GM19438 (cell line): ENCODE data around the gene MRPS5.
A peak's percentile ranks its signal among the peaks of the same experiment; 100 is the strongest.
"Not testable (repeated sequence)": the region's sequence is repeated elsewhere in the genome, so short reads cannot be mapped to it uniquely, and the experiment has no call there.

Experiments
- ATAC-seq: cut with Tn5 transposase; IDR thresholded peaks from one replicate; pipeline ENCODE4 v1.9.1; 2021; ENCODE audit warnings: low read depth; ENCODE audit not compliant: unreplicated experiment

The MRPS5 gene

DNA sequence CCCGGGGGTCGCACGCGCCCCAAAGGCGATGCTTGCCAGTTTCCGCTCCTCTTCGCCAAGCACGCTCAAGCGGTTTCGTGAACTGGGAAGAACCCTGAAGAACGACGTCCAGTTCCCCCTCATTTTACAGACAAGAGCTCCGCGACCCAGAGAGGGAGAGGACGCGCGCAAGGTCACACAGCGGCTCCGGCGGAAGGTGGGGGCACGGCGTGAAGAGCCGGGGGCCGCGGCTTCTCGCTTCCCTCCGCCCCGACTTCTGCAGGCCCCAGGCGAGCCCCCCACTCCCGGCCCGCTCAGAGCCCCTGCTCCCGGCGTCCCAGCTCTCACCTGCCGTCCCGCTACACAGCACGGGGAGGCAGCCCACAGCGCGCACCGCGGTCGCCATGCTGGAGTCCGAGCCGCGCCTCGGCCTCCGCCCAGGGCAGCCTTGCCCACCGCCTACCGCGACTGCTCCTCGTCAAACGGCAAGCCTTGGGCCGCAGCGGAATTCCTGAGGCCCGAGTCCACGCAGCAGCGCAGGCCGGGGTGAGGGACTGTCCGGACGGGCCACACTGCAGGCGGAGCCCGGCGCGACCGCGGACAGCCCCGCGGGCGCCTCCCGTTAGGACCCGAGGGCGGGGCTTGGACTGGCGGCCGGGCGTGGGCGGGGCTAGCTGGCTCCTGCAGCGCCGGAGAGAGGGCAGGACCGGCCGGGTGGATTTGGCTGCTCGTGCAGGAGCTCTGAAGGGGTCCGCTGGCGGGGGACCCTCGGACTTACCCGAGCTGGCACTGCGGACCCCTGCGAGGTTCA, at the start of gene MRPS5:
Gene MRPS5 (minus strand): TSS at position 402 of the 790 bp plus-strand sequence. CDS start 17 bp downstream, at position 385.
- peak; percentile 92 for ATAC-seq

DNA sequence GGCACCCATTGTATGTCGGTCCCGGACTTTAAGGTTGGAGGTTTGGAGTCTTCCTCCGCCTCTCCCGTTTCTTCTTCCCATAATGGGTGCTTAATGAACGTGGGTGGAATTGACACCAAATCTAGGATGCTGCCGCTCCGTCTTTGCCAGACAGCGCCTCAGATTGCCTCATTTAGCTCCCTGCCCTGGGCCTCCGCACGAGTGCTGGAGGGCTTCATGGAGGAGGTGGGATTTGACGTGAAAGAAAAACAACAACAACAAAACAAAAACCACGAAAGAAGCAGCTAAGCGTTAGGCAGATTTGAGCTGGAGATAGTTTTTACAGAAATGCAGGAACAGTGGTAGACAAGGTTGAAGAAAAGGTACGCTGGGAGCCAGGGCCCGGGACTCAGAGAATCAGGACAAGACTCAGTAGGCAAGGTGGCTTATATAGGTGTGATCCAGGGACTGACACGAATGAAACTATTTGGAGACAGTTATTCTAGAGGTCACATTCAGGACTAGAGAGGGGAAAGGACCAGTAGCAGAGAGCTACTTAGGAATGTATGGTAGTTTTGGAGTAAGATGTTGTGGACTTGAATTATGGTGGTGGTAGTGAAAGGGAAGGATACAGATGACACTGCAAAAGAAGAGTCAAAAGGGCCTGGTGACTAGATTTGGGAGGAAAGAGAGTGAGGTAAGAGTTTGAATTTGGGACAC, 44.6 kb upstream of the MRPS5 start:
- ATAC-seq = no peak

DNA sequence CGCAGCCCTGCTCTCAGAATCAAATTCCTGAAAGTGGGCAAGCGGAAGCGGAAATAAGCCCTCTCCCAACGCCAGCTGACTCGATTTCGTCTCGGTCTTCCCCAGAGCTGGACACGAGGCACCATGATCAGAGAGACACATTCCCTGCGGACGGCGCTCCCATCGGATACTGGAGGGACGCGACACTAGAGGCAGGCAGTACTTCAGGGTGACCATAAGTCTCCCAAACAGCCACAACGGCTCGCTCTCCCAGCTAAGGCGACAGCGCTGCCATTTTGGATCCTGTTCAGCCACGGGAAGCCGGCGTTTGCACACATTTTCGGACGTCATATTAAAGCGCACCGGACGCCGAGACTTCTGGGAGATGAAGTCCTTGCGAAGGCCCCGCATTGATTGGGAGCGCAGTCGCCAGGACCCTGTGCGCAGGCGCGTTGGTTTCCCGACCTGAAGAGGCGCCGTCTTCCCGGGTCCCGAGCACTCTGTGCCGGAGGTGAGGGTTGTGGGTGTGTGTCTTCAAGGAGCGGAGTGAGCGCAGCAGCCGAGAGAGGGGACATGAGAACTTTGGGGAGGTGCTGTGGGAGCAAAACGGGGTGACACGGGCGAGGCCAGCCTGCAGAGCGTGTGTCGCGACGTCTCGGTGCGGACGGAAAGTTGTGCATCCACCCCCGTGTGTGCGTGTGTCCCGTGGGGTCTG, 43.9 kb upstream of the MRPS5 start, which contains the start of gene ZNF2:
Gene ZNF2 (plus strand): TSS at position 439 of the 694 bp plus-strand sequence. CDS start 10,418 bp downstream, outside the sequence.
- peak; percentile 94 for ATAC-seq

DNA sequence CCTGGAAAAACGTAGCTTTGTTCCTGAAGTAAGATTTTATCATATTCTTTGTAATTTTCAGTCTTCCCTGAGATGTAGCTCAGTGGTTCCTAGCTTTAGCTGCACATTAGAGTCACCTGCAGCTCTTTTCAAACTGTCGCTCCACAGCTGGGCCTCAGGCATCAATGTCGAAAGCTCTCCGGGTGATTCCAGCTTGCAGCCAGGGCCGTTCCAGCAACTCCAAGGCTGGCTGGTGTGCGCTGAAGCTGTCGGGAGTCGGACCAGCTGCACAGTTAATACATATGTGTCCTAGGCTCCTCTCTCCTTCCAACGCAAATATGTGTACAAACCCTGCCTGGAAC, 43.4 kb upstream of the MRPS5 start:
- peak; percentile 21 for ATAC-seq

DNA sequence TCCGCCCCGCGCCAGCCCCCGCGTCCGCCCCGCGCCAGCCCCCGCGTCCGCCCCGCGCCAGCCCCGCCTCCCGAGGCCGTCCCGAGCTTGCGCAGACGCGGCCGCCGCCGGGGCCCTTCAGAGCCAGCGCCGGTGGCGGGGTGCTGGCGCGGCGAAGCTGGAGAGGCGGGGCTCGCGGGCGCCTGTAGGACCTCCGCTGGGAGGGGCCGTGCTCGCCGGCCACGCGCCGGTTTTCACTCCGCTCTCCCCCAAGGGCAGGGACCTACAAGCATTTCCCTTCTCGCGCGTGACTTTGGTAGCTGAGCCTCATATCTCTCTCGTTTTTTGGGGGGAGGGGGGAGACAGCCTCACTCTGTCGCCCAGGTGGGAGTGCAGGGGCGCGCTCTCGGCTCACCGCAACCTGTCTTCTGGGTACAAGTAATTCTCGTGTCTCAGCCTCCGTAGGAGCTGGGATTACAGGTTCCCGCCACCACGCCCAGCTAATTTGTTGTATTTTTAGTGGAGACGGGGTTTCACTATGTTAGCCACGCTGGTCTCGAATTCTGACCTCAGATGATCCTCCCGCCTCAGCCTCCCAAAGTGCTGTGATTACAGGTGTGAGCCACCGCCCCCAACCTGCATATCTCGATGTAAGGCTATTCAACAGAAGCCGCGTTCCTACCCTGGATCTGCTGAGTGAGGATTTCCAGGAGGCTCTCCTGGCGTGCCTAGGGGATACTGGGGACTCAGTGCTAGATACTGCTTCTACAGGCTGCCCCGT, 38.3 kb upstream of the MRPS5 start, which contains the start of gene ZNF514:
Gene ZNF514 (minus strand): TSS at position 159 of the 760 bp plus-strand sequence. CDS start 6,595 bp downstream, outside the sequence.
- peak; percentile 86 for ATAC-seq

DNA sequence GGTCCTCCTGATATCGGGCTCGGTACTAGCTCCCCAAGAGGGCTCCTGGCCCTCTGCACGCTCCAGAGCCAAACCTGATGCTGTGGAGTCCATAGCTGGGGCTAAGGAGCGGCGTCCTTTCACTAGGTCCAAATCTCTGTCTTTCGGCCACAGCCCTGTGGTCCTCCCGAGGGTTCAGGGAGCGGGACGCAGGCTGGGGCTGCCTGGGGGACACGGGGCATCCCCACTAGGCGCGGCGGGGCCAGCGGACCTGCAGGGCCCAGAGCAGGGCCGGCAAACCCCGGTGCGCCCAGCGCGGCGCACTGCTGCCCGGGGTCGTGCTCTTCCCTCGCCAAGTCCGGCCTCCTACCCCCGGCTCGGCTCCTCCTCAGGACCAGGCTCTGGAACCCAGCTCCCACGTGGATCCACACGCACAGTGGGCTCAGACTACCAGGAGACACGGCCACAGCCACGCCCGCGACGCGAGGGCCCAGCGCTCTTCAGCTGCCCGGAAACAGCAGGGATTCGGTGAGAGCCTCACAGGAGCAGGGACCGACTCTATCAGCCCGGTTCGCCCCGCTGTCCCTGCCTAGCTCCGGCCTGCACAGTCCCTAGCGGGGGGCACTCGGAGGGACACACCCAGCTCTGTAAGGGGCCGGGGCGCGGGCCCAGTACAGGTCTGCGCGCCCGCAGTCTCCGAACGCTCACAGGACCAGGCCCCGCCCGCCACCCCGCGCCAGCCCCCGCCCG, 37.4 kb upstream of the MRPS5 start:
- peak; percentile 46 for ATAC-seq

DNA sequence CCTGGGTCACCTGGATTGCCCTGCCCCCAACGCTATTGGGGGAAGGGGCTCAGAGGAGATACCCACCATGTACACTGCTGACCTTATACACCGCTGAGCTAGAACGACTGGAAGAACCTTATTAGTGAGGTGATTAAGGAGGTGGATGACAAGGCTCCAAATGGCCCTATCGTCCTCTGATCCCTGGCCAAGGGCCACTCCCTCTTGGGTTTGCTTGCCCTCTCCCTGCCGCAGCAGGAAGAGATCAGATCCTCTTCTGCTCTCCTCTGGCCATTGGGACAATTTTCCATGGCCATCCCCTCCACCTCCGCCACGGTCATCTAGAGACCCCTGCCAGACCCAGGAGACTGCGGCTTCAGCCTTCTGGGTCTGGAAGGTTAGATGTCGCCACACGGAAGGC, 36.8 kb upstream of the MRPS5 start:
- no peak for ATAC-seq

DNA sequence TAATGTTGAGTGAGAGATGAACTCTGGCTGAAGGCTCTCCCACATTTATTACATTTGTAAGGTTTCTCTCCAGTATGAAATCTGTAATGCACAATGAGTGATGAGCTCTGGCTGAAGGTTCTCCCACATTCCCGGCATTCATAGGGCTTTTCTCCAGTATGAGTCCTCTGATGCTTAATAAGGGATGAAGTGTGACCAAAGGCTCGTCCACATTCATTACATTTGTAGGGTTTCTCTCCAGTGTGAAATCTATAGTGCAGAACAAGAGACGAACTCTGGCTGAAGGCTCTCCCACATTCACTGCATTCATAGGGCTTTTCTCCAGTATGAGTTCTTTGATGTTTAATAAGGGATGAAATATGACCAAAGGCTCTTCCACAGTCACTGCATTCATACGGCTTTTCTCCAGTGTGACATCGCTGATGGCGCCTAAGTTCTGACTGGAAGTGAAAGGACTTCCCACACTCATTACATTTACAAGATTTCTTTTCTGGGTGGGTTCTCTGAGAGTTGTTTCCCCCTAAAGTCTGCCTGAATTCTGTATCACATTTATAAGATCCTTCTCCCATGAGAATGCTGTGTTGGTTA, 27.9 kb upstream of the MRPS5 start:
- ATAC-seq = no peak

DNA sequence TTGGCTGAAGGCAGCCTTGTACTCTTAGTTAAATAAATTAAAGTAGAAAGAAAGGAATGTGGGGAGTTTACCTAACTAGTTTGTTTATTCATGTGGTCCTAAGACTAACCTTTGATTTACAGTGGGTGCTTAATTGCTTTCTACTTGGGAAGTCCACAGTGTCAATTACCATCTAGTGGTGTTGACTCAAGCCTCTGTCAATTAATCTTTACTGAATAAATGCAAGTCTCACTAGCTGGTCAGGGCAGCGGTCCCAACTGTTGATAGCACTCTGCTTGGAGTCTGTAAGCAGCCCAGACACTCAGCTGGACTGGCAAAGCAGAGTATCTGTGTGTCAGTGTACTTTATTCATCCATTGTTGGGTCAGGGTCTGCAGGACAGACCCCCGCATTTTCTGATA, 22.2 kb upstream of the MRPS5 start:
- no peak for ATAC-seq

DNA sequence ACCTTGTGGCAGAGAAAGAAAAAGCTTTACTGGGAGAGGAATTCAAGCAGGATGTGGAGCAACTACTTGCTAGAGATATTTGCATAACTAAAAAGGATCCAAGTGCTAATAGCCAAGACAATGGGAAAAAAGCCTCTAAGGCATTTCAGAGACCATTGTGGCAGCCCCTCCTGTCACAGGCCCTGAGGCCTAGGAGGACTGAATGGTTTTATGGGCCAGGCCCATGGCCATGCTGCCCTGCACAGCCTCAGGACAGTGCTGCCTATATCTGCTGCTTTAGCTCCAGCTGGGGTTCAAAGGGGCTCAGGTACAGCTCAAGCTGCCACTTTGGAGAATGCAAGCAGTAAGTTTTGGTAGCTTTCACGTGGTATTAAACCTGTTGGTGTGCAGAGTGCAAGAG, 17.1 kb upstream of the MRPS5 start:
- ATAC-seq = no peak

DNA sequence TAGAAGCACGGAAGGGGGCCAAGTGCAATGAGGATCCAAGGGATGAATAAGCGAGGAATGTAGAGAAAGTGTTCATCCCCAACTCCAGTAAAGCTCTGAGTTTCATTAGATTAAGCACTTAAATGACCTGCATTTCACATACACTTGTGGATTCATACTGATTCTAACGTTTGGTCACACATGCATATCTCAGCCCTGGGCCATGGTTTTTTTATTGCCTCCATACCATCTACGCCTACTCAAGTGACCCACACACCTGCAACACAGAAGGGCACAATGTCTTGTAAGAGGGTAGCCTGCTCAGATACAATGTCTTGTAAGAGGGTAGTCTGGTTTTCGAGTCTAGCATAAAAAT, 566 bp upstream of the MRPS5 start:
- ATAC-seq = no peak

DNA sequence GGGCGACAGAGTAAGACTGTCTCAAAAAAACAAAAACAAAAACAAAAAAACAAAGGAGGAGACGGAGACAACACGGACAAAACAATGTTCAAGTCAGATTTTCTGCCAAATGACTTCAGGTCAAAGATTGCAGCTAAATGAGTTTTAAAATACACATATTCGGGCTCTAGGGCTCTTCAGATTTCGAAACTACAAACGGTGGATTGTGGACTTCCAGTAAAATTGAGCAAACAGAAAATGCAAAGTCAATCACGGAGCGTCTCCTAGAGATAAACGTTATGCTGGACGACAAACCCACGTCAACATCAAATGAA, 558 bp downstream of the MRPS5 start:
- peak; percentile 4 for ATAC-seq

DNA sequence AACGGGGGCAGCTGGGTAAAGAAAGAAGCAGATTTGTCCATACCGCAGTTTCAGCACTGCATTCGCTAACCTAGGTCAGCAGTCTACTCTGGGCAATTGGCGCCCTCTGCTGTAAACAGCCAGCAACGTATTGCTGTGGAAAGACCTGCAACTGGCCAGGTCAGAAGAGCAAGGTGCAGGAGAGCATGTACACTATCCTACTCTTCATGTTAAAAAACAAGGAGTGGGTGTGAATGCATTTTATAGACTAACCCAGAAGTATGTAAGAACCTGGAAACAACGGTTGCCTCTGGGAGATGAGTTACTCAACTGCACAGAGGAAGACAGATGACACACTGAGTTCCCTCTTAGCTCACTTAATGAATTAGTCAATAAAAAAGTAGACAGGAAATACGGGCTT, 6.2 kb downstream of the MRPS5 start:
- peak; percentile 74 for ATAC-seq

DNA sequence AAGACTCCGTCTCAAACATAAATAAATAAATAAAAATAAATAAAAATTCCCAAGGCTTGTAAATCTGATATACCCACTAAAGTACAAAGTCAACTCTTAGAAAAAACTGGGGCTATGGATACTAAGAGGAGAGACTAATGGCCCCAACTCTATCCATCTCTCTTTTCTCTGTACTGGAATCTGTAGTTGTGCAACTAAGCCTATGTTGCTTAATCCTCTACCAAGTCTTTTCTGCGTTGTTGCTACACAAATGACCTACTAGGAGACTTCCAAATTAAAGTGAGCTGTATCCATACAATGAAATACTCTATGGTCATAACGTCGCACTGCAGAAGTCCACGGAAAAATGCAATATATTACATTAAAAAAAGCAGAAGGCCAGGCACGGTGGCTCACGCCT, 8.1 kb downstream of the MRPS5 start:
- ATAC-seq = no peak

DNA sequence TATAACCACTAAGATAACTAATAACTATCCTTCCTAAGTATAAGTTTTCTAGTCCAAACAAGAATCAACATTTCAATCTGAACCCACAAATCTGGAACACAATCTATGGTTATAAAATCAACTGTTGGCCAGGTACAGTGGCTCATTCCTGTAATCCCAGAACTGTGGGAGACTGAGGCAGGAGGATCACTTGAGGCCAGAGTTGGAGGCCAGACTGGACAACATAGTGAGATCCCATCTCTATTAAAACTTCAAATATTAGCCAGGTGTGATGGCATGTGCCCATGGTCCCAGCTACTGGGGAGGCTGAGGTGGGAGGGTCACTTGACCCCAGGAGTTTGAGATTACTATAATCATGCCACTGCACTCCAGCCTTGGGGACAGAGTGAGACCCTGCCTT, 11.2 kb downstream of the MRPS5 start:
- ATAC-seq = no peak

DNA sequence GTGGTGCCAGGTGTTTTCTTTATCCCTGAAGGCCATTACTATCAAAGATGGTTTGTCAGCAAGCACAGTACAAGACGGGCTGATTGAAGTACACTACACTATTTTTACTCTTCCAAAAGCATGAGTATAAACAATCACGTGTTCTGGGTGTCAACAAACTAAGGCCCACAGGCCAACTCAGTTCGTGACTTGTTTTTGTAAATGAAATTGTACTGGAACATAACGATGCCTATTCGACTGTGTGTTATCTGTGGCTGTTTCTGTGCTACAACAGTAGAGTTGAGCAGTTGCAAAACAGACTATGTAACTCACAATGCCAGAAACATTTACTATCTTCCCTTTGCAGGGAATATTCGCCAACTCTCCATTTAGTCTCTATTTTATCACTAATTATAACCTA, 12.3 kb downstream of the MRPS5 start:
- no peak for ATAC-seq

DNA sequence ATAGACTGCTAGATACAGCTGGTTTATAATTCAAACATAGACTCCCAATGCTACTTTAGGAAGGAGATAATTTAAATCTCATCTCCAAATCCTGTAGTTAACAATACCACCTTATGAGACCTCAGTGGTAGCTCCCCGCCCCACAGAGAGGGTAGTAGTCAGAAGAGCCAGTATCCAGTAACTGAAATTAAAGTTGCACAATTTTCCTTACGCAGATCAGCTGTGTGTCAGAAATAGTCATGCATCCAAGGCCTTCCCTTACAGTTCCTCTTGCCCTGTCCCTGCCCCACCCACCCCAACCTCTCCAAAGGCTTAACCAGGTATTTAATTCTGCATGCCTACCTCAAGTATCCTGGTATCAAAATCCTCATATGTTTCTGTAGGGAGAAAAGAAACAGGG, 15.5 kb downstream of the MRPS5 start:
- ATAC-seq = no peak

DNA sequence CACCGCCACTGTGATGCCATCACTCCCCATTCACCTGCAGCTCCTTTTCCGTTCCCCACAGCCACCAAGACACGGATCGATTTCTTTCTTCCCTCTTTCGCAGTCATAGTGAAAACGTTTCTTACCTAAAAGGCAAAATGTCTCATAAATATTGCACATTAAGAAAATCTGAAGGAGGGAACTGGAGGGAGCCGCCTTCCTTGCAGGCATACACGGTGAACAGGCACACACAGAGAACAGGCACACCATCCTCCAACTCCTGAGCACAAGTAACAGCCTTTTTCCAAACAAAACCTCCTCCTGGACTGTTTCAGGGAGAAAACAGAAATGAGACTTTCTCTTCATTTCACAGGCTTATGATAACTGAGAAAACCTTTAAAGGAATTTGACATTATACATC, 17.0 kb downstream of the MRPS5 start:
- no peak for ATAC-seq

DNA sequence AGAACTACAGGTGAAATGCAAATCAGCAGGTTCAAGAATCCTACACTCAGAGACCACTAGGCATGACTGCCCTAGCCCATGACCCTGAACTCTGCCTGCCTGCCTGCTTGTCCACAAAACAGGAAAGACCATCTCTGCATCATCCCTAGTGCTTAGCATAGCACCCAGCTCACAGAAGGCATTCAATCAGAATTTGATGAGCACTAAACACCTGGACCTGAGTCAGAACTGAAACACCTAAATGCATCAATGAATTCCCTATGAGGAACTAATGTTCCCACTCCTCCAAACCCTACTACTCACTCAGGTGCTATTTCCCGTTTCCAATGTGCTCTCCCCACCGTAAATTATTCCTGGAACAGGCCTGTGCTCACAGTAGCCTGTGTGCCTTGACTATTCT, 21.7 kb downstream of the MRPS5 start:
- ATAC-seq = no peak

DNA sequence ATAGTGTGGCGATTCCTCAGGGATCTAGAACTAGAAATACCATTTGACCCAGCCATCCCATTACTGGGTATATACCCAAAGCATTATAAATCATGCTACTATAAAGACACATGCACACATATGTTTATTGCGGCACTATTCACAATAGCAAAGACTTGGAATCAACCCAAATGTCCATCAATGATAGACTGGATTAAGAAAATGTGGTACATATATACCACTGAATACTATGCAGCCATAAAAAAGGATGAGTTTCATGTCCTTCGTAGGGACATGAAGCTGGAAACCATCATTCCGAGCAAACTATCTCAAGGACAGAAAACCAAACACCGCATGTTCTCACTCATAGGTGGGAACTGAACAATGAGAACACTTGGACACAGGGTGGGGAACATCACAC, 23.3 kb downstream of the MRPS5 start:
- not testable (repeated sequence) for ATAC-seq
